ENCODE data around the gene PCSK7.
A peak's percentile ranks its signal among the peaks of the same experiment; 100 is the strongest.
"Not testable (repeated sequence)": the region's sequence is repeated elsewhere in the genome, so short reads cannot be mapped to it uniquely, and the experiment has no call there.

The PCSK7 gene

GRCh38 chr11:117214404-117215110 is 17.3 kb downstream of the PCSK7 start:
- DNase-seq: no peak

GRCh38 chr11:117212697-117213355 is 19.0 kb downstream of the PCSK7 start:
- no peak for DNase-seq

- no peak for DNase-seq
Measured at GRCh38 chr11:117210620-117211019, 21.3 kb downstream of the PCSK7 start.

GRCh38 chr11:117209351-117210125 is 22.3 kb downstream of the PCSK7 start:
- DNase-seq: not testable (repeated sequence)

GRCh38 chr11:117208710-117209109 is 23.2 kb downstream of the PCSK7 start:
- not testable (repeated sequence) for DNase-seq

GRCh38 chr11:117207481-117207880 is 24.4 kb downstream of the PCSK7 start:
- not testable (repeated sequence) for DNase-seq

GRCh38 chr11:117206859-117207258 is 25.0 kb downstream of the PCSK7 start:
- not testable (repeated sequence) for DNase-seq

- DNase-seq: not testable (repeated sequence)
Measured at GRCh38 chr11:117206111-117206510, 25.8 kb downstream of the PCSK7 start.

GRCh38 chr11:117205211-117205818 is 26.6 kb downstream of the PCSK7 start:
- no peak for DNase-seq

GRCh38 chr11:117204283-117205080 is 27.4 kb downstream of the PCSK7 start:
- DNase-seq: no peak

- DNase-seq: no peak
Measured at GRCh38 chr11:117203069-117203407, 28.8 kb downstream of the PCSK7 start.

GRCh38 chr11:117202386-117203068 is 29.3 kb downstream of the PCSK7 start:
- DNase-seq: no peak

GRCh38 chr11:117201658-117202305 is 30.1 kb downstream of the PCSK7 start:
- DNase-seq: no peak

- peak; percentile 32 for DNase-seq
Measured at GRCh38 chr11:117200813-117201657, 30.8 kb downstream of the PCSK7 start.

- peak; percentile 30 for DNase-seq
Measured at GRCh38 chr11:117199916-117200812, 31.7 kb downstream of the PCSK7 start.

- peak; percentile 96 for DNase-seq
Measured at GRCh38 chr11:117199053-117199915, 32.6 kb downstream of the PCSK7 start, which contains the start of gene TAGLN. TSS of gene TAGLN (plus strand) at chr11:117199370. CDS start at chr11:117203014, 3,644 bp downstream.

- DNase-seq: no peak
Measured at GRCh38 chr11:117198613-117199012, 33.3 kb downstream of the PCSK7 start.
